Body of pancreas (tissue), 4 donors: Measurements from ENCODE around the gene UBL3.

Experiments used
- CTCF ChIP-seq, 7 experiments: fragments of 450-650 bp in 4 of 7; fragments of 200-600 bp in 3 of 7; sonication (generic) in 3 of 7; IDR thresholded peaks; one replicate each; pipeline ENCODE4 v1.5.1; 2016 to 2019; ENCODE audit warnings: antibody characterized with exemption in 7 of 7
- POLR2A ChIP-seq, 3 donors: fragments of 450-650 bp; IDR thresholded peaks; one replicate each; pipeline ENCODE4 v1.6.1; 2016; ENCODE audit warnings: antibody characterized with exemption in 3 of 3, mild to moderate bottlenecking in 2 of 3

GRCh38 chr13:29857085-29857484 lies 6.7 kb upstream of the UBL3 start:
- TF ChIP-seq CTCF (IDR thresholded peaks at IDR 0.05) = no peak
- TF ChIP-seq POLR2A (IDR thresholded peaks at IDR 0.05) = no peak
